Measurements from ENCODE around the gene PARVA.

Gene PARVA

DNA sequence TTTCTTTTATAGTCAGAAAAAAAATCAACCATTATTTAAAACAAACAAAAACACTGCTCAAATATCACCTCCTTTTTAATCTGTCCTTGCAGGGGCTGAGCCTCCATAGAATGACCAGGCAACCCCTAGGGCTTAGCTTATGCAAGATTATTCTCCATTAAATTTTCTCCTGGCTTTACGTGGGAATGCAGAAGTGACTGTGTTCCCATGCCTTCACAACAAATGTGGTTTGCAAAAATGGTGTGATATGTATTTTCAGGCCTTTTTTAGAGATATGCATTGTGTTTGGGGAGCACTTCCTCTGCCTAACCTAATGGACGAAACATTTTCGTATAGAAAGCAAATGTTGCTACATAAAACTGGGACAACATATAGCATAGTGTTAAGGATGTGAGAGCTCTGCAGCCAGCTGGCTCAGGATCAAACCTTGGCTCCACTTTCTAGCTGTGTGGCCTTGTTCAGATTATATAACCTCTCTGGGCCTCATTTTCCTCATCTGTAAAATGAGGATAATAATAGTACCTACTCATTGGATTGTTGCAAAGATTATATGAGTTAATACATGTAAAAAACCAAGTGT is 82.6 kb downstream of the PARVA start:
- DNase-seq (ENCODE audit: low spot score) = no peak

DNA sequence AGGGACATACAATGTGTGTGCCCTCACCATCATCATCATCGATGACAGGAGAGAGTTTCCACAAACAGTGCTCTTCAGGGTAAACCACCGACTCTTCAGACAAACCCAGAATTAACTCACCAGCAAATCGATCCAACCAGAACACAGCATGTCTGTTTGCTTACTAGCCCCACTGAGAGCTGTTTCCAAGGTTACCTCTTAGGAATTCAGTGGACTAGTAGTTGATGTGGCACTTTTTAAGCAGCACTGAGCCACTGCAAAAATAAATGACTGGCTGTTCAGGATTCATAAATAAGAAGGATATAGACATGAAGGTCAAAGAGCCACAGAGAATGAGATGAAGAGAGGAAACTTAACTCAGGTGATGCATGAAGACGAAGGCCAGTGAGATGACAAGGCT is 83.1 kb downstream of the PARVA start:
- peak; percentile 47 for DNase-seq (ENCODE audit: low spot score)

DNA sequence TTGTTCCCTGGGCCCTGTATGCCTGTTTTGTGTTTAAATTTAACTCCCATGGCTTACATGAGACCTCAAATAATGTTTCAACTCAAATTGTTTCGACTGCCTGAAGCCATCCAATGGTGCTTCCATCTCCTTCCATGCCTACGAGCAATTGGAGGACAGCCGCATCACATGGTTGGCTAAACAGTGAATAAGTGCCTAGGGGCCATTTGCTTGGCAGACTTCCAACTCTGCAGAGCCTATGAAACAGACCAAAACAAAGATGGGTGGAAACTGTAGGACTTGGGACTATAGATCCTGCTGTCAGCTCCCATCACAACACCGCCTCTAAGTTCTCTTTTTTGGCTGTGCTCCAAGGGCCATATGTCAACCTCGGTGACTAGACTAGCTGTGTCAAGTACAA is 84.1 kb downstream of the PARVA start:
- DNase-seq (ENCODE audit: low spot score) = peak; percentile 12

DNA sequence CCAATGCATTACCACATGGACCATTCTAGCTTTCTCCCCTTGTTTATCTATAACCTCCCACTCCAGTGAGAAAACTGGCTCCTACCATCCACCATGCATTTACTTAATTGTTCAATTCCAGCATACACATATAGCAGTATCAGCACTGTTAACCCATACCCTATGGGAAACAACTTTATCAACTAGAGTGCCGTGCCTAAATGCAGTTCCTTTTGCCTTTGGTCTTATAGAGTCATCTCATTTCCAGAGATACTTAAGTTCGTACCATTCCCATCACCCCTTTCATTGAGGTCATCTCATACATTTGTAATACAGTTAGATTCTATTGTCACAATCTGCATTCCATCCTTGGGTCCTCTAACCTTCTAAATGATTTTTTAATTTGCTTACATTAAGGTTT is 86.9 kb downstream of the PARVA start:
- DNase-seq (ENCODE audit: low spot score) = no peak

DNA sequence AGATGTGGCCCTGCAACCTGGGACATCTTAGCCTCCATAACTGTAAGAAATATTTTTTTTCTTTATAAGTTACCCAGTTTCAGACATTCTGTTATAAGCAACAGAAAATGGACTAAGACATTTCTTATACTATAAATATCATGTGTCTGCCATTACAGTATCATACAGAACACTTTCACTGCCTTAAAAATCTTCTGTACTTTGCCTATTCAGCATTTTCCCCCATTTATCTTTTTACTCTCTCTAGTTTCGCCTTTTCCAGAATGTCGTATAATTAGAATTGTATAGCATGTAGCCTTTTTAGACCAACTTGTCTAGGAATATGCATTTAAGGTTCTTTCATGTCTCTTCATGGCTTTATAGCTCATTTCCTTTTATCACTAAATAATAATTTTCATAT is 88.0 kb downstream of the PARVA start:
- DNase-seq (ENCODE audit: low spot score) = no peak

DNA sequence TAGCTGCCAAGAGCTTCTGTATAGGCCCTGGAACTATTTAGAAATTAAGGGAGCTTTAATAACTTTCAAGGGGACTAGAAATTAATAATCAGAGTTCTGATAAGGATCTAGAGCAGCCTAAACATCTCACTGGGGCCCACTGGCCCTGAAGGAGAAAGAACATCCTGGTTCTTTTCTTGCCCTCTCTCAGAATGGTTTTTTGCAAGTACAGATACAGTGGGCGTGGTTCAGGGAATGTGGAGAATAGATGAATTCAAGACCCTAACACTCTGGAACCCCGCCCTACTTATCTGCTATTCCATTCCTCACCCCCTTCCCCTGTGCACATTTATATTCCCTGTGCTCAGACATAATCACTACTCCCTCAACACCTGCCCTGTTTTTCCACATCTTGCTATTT is 90.2 kb downstream of the PARVA start:
- DNase-seq (ENCODE audit: low spot score) = no peak

DNA sequence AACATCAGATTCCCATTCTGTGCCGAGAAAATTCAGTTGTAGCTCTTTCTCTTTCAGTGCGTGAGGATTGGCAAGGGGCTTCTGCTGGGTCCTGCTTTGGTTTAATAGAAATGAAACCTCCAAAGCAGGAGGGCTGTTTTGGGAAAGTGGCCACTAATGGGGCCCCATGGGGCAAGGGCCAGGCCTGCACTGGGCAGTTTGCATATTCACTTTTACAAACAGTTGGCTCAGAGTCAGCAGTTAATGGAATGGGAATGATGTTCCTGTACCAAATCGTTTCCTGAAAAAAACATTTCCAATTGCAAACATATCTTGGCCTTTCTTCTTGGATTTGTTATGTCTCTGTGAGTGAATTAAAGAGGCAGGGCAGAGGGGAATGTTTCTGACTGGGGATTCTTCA is 92.1 kb downstream of the PARVA start:
- no peak for DNase-seq (ENCODE audit: low spot score)

DNA sequence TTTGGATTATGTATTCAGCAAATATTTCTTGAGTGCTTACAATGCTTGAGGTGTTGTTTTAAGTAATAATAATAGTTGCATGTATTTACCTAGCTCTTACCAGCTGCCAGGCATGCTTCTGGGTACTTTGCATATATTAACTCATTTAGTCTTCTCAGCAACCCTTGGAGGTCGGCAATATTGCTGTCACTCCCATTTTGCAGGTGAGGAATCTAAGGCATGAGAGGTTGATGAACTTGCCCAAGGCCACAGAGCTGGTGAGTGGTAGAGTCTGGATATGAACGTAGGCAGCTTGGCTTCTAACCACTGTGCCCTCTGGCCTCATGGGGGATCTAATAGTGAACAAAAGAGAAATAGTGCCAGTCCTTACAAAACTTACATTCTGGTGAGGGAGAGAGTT is 92.9 kb downstream of the PARVA start:
- no peak for DNase-seq (ENCODE audit: low spot score)

DNA sequence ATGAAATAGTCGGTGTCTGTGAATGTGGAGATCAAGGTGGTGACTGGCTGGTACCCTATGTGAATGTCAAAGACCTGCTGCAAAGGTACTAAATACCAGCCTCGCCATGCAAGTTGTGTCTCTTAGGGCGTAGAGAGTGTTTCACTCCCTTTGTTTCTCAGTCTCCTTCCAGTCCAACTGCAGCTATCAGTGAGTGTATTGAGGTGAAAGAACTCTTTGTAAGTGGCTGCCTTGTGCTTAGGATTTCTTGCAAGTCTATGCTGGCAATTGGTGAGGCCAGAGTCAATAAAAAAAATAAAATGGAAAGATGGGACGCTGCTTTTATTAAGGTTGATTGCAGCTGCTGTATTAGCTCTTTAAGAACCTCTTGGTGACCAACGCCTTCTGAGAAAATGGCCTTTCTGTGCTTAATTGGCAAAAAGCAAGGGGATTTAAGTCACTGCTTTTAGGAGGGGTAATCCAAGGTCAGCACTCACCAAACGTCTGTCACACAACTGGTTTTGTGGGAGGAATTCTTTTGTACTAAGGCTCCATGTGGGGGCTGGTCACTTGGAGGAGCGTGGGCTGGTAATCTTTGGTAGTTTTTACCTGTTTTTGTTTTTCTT is 95.1 kb downstream of the PARVA start:
- no peak for DNase-seq (ENCODE audit: low spot score)

DNA sequence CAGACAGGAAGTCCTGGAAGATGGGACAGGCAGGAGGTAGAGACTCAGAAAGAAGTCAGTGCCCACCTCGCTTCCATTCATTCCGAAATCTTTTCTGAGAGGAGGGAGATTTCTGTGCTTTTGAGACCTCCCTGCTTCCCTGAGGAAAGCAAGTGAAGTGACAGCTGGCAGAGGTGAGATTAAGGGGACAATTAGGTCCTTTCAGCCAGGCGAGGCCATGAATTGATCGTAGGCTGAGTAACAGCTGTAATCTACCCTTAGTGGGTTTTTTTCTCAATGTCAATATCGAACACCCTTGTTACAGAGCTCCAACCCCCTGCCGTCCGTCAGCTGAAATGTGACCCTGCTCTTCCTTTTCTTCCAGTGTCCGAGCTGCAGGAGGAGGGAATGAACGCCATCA is 96.0 kb downstream of the PARVA start:
- DNase-seq (ENCODE audit: low spot score) = no peak

DNA sequence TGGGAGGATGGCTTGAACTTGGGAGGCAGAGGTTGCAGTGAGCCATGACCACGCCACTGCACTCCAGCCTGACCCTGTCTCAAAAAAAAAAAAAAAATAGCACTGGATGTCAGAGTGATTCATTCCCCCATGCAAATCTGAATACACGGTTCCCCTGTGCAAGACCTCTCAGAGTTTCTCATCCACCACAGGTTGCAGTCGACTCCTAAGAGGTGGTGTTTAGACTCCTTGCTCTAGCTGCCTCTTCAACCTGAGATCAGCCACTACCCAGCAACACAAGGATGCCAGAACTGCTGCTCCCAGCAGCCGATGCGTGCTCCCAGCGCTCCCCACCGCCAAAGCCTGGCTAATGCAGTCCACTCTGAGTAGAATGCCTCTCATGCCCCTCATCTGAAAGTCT is 97.5 kb downstream of the PARVA start:
- peak; percentile 39 for DNase-seq (ENCODE audit: low spot score)

DNA sequence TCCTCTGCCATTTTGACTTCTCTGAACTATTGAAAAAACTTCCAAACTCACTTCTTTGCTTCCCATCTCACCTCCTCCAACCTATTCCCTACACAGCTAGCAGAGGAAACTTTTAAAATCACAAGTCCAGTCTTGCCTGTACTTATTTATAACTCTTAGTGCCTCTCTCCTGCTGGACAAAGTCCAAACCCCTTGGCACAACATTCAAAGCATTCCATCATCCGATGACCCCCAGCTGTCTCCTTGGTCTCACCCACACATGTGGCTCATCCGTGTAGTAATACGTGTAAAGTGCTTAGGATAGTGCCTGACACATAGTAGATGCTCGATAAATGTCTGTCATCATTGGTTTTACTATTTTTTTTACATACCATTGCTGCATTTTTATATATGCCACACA is 101.4 kb downstream of the PARVA start:
- peak; percentile 21 for DNase-seq (ENCODE audit: low spot score)

DNA sequence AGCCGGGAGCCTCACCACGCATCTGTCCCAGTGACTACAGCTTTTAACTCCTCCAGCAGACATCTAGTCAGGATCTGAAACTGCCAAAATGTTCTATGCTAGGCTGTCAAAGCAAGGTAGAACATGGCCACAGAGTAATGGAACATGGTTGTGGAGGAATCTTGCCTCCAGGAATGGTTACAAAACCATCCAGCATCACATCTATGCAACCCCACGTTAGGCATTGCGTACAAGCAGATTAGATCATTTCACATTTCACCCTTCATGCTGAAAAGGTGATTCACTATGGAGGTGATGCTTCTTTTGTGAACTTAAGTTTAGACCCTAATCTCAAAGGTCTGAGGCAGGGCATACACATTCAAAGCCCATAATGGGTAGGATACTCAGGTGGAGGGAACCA is 103.0 kb downstream of the PARVA start:
- DNase-seq (ENCODE audit: low spot score) = no peak

DNA sequence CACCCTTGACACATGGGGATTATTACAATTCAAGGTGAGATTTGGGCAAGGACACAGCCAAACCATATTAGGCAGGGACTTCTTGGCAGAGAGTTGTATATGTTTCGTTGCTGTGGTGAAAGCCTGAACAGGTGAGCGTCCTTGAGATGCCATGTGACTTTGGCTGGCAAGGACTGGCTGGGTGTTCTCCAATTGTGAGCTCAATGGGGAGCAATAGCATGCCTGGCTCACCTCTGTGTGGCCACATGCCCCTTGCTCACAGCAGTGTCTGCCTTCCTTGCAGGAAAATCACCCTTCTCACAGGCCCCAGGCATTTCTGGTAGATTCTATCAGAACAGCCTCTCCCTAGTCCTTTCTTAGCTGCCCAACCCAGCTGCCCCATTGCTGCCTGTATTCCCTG is 105.5 kb downstream of the PARVA start:
- DNase-seq (ENCODE audit: low spot score) = no peak

DNA sequence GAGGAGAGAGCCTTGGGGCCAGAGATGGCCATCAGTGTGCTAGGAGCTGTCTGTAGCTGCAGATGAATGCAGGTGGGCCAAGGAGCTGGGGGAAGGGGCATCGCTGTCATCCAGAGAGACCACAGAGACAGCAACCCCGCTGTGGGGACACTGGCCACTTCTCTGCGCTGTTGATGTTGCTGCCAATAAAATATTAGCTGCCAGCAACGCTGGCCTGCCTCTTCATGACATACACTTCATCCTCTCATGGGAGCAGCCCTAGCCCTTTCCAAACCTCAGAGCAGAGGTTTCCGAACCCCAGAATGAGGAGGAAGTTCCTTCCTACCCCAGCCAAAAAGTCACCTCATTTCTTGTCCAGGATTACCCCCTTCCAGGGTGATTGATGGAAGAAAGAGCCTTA is 106.2 kb downstream of the PARVA start:
- DNase-seq (ENCODE audit: low spot score) = no peak

DNA sequence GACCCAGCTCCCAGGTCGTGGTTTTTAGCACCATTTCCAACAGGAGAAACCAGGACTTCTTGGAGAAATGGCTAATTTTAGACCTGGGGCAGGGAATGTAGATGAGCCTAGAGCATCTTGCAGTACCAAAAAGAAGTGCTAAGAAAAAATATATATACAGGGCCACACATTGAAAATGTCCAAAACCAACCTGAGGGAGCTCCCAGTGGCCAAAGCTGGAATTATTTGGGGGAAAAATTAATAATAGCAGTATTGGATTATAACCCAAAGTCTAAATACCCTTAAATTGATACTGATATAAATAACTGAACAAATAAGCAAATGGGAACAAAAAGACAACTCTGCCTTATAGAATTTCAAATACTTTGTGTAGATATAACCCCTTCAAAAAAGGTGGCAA is 108.0 kb downstream of the PARVA start:
- DNase-seq (ENCODE audit: low spot score) = no peak

DNA sequence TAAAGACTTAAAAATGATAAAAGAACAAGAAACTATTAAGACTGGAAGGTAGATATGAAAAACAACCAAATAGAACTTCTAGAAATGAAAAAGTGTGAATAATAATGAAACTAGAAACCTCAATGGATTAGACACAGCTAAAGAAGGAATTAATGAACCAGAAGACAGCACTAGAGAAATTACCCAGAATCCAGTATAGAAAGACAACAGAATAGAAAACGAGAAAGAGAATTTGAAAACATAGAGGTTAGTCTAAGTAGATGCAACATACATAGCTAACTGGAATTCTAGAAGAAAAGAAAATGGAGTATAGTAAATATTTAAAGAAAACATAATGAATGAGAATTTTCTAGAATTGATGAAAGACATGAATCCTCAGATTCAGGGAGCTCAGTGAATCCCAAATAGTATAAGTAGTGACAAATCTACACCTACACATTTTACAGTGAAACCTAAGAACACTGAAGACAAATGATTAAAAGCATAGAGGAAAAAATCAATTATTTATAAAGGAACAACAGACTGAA is 111.9 kb downstream of the PARVA start:
- no peak for DNase-seq (ENCODE audit: low spot score)

DNA sequence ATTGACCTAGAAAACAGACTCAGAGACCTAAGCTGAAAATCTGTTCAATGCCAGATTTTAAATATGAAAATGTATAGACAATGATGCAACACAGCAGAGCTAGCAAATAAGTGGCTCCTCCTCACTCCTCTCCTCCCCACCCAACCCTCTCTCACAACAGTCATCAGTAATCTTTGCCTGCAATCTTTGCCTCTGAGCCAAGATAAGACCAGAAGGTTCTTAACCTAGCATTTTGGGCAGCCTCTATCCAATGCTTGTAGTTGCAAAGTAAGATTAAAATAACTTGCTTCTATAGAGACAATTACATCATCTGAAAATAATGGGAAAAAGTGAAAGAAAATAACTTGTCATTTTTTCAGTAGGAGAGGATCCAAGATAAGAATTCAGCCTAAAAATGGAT is 117.3 kb downstream of the PARVA start:
- DNase-seq (ENCODE audit: low spot score) = no peak

DNA sequence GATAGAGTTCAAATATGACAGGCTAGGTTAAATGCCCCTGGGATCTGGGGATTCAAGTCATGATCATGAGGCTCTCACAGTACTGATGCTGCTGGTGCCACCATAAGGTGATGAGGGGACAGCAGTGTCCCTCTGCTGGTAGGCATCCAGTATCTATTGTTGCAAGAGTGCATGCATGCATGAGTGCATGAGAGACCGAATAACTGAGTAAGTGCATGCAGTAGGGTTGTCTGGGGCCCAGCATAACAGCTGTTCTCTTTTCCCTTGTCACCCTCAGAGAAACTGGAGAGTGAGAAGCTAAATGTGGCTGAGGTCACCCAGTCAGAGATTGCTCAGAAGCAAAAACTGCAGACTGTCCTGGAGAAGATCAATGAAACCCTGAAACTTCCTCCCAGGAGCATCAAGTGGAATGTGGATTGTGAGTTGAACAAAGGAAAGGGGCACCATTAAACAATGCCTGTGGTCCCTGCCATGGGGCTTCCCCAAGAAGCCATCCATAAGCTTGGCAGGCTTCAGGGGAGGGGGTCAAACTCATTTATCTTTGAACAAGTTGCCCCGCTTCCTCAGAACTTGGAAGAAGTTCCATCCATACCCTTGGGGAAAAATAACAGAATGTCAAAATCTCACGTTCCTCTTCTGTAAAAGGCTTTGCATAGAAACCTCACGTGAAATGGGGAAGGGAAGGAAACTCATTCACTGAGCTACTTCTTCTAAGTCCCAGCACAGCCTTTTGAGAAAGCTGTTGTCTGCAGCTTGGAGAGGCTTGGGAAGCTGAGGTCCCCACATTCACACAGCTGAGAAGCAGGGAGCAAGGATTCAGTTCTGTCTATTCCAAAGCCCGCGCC is 119.0 kb downstream of the PARVA start:
- DNase-seq (ENCODE audit: low spot score) = peak; percentile 6

DNA sequence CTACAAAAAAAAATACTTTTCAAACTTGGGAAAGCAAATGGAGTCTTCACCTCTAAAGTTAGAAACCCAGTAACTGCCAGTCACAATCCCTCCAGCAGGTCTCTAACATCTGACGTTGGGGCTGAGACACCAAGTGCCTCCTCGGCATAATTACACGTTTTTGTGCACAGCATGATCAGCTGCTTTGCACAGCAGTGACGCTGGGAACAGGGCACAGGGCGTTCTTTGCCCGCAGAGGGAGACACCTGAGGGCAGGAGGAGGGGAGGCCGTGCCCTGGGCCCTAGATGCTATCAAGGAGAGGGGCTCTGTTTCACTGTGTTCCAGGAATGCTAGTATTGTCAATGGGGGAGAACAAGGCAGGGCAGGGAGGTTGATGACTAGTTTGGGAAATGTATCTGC is 120.1 kb downstream of the PARVA start:
- no peak for DNase-seq (ENCODE audit: low spot score)

DNA sequence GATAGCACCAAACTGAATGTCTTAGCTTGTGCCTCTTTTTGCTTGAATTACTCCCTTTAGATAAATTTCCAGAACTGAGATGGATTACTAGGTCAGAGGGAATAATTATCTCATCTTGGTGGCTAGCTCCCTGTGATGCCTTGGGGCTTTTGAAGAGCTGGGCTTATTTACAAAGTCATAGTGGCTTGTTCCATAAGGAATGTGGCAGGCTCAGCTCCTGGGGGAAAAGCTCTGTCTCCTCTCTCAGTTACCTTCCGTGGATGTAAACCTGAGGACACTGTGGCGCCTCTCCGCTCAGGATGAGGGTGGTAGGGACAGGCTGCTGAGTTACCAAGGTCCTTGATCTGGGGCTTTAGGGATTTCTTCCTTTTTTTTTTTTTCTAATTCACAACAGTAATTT is 121.7 kb downstream of the PARVA start:
- no peak for DNase-seq (ENCODE audit: low spot score)

DNA sequence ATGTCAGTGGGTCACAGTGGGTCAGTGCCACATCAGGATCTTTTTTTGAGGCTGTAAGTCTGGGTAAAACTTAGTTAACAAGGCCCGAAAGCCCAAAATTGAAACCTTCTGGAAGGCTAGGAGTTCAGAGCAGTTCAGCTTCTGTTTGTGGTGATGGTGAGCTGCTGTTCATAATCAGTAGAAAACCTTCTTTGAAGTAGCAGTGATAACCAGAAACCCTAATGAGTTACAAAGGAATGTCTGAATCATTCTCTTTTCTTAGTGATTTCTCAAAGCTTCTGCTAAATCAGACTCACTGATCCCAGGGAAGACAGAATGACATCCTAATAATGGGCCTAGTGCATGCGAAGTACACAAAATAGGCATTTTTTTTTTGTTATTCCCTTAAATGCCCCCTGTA is 124.7 kb downstream of the PARVA start:
- peak; percentile 27 for DNase-seq (ENCODE audit: low spot score)

DNA sequence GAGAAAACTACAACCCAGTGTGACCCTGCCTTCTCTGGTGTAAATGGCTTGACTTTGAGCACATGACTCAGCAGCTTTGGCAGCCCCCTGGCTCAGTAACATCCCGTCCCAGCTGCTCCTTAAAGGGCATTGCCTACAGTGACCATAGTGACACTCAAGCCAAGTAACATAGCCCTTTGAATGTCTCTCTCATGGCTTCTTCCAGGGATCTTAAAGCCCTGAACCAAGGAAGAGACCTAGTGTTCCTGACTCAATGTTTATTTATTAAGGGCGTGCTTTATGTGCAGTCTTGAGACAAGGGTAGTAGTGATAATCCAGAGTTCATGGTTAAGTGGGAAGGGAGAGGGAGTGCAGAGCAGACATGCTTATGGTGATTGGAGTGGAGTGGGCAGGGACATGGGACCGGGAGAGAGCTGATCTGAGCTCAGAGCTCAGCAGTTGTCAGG is 125.7 kb downstream of the PARVA start:
- no peak for DNase-seq (ENCODE audit: low spot score)
